Activated gamma-delta T cell treated with anti-CD3 and anti-CD28 coated beads, Interleukin-2, amount 50 U/mL, for 16 hours (primary cell): ENCODE data around the gene ZNF646.

Experiments
- DNase-seq: peaks from one replicate; pipeline ENCODE4 v3.0.0-alpha.2; 2020; ENCODE audit warnings: low read depth

The ZNF646 gene

GRCh38 chr16:31130899-31131298 is 56.7 kb downstream of the ZNF646 start:
- no peak for DNase-seq

- DNase-seq = no peak
Measured at GRCh38 chr16:31131416-31131815, 57.2 kb downstream of the ZNF646 start.

GRCh38 chr16:31131841-31132271 is 57.6 kb downstream of the ZNF646 start:
- DNase-seq = no peak

DNA sequence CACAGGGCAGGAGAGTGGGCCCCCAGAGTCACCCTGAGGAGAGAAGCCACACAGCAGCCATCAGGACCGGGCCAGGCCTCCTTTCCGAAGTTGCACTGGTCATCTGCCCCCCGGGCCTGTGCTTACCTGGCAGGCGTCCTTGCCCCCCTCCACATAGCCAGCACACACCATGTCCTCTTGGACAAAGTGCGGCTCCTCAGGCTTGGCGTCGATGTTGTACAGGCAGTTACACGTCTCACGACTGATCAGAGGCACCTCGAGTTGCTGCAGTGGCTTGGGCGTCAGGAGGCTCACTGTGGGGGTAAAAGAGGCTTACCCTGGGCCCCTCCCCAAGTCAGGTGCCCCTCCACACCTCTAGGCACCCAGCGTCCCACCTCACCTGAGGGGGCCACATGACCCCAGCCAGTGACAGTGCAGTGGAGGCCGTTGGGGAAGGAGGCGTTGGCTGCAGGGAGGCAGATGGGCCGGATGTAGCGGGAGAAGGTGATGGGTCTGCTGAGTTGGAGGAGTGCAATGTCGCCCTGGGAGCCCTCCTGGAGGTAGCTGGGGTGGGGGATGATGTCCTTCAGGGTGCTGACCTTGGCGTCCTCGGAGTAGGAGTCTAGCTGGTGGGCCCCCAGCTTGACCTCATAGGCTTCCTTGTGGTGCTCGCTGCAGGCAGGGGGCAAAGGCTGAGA is 58.2 kb downstream of the ZNF646 start:
- no peak for DNase-seq

GRCh38 chr16:31133046-31133501 is 58.9 kb downstream of the ZNF646 start:
- no peak for DNase-seq
